ENCODE data around the gene EIPR1. TPM values are rescaled to one million over a fixed set of nuclear protein-coding genes. Genes with fewer than 3 reads are reported as not detected.

Gene EIPR1
- total and polyA plus RNA-seq, 10 of the 15 experiments (the other 5 are each of a cell fraction or from before 2014, with no cell fraction given), result 23.6 to 61.2 (median 42.2) TPM

GRCh38 chr2:3320910-3321605, 56.6 kb downstream of the EIPR1 start (continued):
- TF ChIP-seq E4F1 (IDR thresholded peaks at IDR 0.05; ENCODE audit: borderline replicate concordance, partially characterized antibody), result no peak

DNA sequence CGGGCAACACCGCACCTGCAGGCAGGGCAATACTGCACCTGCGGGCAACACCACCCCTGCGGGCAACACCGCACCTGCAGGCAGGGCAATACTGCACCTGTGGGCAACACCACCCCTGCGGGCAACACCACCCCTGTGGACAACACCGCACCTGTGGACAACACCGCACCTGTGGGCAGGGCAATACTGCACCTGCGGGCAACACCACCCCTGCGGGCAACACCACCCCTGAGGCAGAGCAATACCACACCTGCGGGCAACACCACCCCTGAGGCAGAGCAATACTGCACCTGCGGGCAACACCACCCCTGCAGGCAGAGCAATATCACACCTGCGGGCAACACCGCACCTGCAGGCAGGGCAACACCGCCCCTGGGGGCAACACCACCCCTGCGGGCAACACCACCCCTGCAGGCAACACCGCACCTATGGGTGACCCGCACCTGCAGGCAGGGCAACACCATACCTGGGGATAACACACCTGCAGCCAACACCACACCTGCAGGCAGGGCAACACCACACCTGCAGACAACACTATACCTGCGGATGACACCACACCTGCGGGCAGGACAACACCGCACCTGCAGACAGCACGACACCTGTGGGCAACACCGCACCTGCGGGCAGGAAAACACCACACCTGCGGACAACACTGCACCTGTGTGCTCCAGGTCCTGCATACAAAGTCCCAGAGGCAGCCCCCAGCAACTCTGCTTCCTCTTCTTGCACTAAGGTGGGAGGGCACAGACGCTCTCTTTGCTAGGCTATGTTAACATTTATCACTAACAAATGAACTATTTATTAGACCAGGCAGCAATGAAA, 57.7 kb downstream of the EIPR1 start:
- Histone ChIP-seq H3K9me3 (replicated peaks; ENCODE audit: control insufficient read depth, insufficient read depth, low read length) (no peaks in the 10 kb centered on the region), H3K79me2 (ENCODE audit: control insufficient read depth, insufficient read depth, low read length) (no peaks in the 10 kb centered on the region), H4K20me1 (ENCODE audit: control insufficient read depth, insufficient read depth) (no peaks in the 10 kb centered on the region), H3K4me1 (ENCODE audit: control insufficient read depth, insufficient read depth, low read length) (no peaks in the 10 kb centered on the region), H3K4me3 (no peak overlapping the region), H2AFZ (ENCODE audit: control insufficient read depth, low read depth, low read length) (no peak overlapping the region), H3K36me3 (ENCODE audit: control insufficient read depth in 2 of 2, insufficient read depth in 2 of 2, low read length in 1 of 2) (peaks cover 0 to 7% of the 10 kb centered on the region in 2 experiments; a peak in 3 of 4 replicates), H3K9ac (ENCODE audit: control insufficient read depth, insufficient read depth, low read length) (no peak overlapping the region), H3K27me3 (replicated peaks in 1 of 2; ENCODE audit: control insufficient read depth in 2 of 2, insufficient read depth in 2 of 2, low read length in 1 of 2) (no peaks in the 10 kb centered on the region), H3K27ac (ENCODE audit: control insufficient read depth, insufficient read depth) (no peak overlapping the region), H3K4me2 (ENCODE audit: control insufficient read depth, insufficient read depth) (no peak overlapping the region)
- CTCF ChIA-PET, result no interaction called here
- SMC1A ChIA-PET (ENCODE audit: uncharacterized antibody, unreplicated experiment), result no interaction called here
- ATAC-seq (no peak), DNase-seq (ENCODE audit: low read depth, low spot score) (no peak), FAIRE-seq (no peak)
- TF ChIP-seq ZBTB11 (CRISPR knock-in tag; IDR thresholded peaks at IDR 0.05) (no peak), ZNF274 (IDR thresholded peaks at IDR 0.05; ENCODE audit: insufficient read depth, insufficient read length) (no peak), LARP7 (IDR thresholded peaks at IDR 0.05) (no peak), SRF (IDR thresholded peaks at IDR 0.05; ENCODE audit: low read depth in 2 of 2, low read length in 2 of 2) (no peak), BACH1 (IDR thresholded peaks at IDR 0.05; ENCODE audit: borderline replicate concordance) (no peak), IRF4 (IDR thresholded peaks at IDR 0.05; ENCODE audit: low read depth, low read length) (no peak), POLR2AphosphoS2 (IDR thresholded peaks at IDR 0.05; ENCODE audit: low read depth, low read length) (no peak), NBN (IDR thresholded peaks at IDR 0.05) (no peak), CBFB (IDR thresholded peaks at IDR 0.05; ENCODE audit: low read depth) (no peak), CEBPB (IDR thresholded peaks at IDR 0.05; ENCODE audit: borderline replicate concordance in 1 of 2, low read depth in 2 of 2, low read length in 2 of 2) (no peak), FOXK2 (IDR thresholded peaks at IDR 0.05) (no peak), TAF1 (IDR thresholded peaks at IDR 0.05; ENCODE audit: borderline replicate concordance, low read depth, low read length) (no peak), NFXL1 (IDR thresholded peaks at IDR 0.05; ENCODE audit: borderline replicate concordance) (no peak), PAX5 (IDR thresholded peaks at IDR 0.05; ENCODE audit: borderline replicate concordance, low read depth, low read length) (no peak), CREM (IDR thresholded peaks at IDR 0.05; ENCODE audit: low read depth) (no peak)
- RAD21 ChIA-PET (ENCODE audit: unreplicated experiment), result no interaction called here
- 95% methylated on average over 21 of the region's 26 CpGs for WGBS (ENCODE audit: insufficient coverage, insufficient replicate concordance, low lambda C conversion rate, missing lambda C conversion rate)
- POLR2A ChIA-PET, result no interaction called here
- intact Hi-C loops (cut with micrococcal nuclease; ENCODE audit: unreplicated experiment), result no loop called here
- in situ Hi-C loops (cut with MboI), result no loop called here
- BruUV-seq (replicated peaks), result no TSS peak
